Skeletal muscle cell (primary cell): Measurements from ENCODE around the gene HPX.

Experiments
- DNase-seq: peaks from one replicate; pipeline ENCODE4 v3.0.0-alpha.2; 2010; ENCODE audit warnings: low read depth
- H3K4me3 ChIP-seq: 2 replicates; pipeline ENCODE4 v1.5.1; 2011; ENCODE audit warnings: low read depth, mild to moderate bottlenecking, control low read depth, low read length, moderate library complexity

Gene HPX, protein sequence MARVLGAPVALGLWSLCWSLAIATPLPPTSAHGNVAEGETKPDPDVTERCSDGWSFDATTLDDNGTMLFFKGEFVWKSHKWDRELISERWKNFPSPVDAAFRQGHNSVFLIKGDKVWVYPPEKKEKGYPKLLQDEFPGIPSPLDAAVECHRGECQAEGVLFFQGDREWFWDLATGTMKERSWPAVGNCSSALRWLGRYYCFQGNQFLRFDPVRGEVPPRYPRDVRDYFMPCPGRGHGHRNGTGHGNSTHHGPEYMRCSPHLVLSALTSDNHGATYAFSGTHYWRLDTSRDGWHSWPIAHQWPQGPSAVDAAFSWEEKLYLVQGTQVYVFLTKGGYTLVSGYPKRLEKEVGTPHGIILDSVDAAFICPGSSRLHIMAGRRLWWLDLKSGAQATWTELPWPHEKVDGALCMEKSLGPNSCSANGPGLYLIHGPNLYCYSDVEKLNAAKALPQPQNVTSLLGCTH

GRCh38 chr11:6440906-6441358 is at the start of gene HPX:
Gene HPX (minus strand): TSS chr11:6440987. CDS start chr11:6440963, 24 bp downstream.
- no peak within 1 kb of the TSS for H3K4me3 ChIP-seq
- DNase-seq: no peak

DNA sequence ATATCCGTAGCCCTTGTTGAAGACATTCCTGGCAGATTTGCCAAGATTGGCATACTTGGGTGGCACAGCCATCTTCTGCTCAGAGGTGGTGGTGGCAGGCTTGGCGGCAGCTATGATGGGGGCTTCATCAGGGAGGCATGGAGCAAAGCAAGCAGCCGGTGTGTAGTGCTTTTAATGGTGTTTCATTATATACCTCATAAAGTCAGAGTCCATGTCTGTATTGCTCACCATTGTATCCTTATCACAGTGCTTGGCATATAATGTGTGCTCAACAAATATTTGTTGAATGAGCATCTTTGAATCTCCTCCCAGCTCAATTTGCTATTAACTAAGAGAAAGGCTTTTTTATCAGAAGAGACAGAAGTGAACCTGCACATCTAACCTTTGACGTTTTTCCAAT is 48.5 kb upstream of the HPX start:
- DNase-seq: no peak
- no peak overlapping the region for H3K4me3 ChIP-seq

DNA sequence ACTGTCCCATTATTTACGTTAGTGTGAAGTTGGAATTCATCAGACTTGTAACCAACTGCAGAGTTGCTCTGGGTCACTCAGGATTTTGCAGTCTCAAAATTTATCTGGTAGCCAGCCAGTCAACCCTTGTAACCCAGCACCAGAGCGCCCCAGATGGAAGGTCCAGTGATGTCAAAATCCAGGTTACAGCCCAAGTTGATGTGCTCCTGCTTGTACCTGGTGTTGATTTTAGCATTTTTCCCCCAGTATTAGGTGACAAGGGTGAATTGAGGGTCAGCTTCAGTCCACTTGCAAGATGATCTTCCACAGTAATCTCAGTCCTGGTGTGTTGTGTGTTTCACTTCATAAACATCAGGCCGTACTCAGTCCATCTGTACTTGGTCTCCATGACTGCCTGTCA is 48.0 kb upstream of the HPX start:
- H3K4me3 ChIP-seq: no peak overlapping the region
- no peak for DNase-seq

DNA sequence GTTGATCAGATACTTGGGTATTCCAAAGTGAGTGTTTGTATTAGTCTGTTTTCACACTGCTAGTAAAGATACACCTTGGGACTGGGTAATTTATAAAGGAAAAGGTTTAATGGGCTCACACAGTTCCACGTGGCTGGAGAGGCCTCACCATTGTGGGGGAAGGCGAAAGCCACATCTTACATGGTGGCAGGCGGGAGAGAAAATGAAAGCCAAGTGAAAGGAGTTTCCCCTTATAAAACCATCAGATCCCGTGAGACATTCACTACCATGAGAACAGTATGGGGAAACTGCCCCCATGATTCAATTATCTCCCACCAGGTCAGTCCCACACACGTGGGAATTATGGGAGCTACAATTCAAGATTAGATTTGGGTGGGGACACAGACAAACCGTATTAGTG is 47.6 kb upstream of the HPX start:
- DNase-seq: no peak
- H3K4me3 ChIP-seq: no peak overlapping the region

DNA sequence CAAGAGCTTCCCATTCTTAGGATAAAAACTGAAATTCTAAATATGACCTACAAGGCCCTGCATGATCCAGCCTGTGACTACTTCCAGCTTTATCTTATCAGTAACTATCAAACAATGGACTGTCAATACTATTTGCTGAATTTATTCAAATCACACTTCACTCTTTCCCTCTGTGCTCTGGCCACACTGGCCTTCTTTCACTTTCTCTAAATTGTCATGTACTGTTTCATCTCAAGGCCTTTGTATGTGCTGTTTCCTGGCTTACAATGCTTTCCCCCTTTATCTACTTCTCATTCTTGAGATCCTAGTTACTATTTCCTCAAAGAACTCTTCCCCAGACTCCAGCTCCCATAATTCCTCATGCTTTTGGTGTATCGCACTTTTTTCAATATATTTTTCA is 46.2 kb upstream of the HPX start:
- H3K4me3 ChIP-seq: no peak overlapping the region
- no peak for DNase-seq

- no peak overlapping the region for H3K4me3 ChIP-seq
- DNase-seq: no peak
Observed at GRCh38 chr11:6486256-6486655, 45.5 kb upstream of the HPX start.

GRCh38 chr11:6485661-6486060 is 44.9 kb upstream of the HPX start:
- no peak for DNase-seq
- no peak overlapping the region for H3K4me3 ChIP-seq

- no peak overlapping the region for H3K4me3 ChIP-seq
- no peak for DNase-seq
Observed at GRCh38 chr11:6483015-6483414, 42.2 kb upstream of the HPX start.

DNA sequence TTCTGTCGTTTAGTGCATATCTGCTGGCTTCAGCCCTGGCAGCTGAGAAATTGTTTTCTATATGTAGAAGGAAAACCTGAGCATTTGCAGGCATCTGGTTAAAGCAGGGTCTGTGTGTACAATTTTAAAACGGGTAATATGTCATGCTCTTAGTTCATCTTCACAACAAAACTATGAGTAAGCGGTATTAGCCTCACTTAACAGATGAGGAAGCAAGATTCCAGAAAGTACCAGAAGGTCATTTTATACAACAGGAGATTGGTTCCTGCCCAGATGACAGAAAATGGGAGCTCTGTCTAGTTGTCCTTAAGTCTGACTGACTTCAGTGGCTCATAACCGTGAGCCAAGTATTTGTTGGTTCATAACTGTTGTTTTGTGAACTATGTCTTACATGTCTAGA is 41.7 kb upstream of the HPX start:
- peak overlapping the region; percentile 80 for H3K4me3 ChIP-seq
- DNase-seq: no peak

GRCh38 chr11:6481924-6482275 is 41.1 kb upstream of the HPX start:
- peak overlapping the region; percentile 80 for H3K4me3 ChIP-seq
- DNase-seq: no peak

- DNase-seq: peak; percentile 92
- peak within 1 kb of the TSS; percentile 80 for H3K4me3 ChIP-seq
Observed at GRCh38 chr11:6481012-6481923, 40.5 kb upstream of the HPX start, which contains the start of the genes ARFIP2 and TIMM10B. Gene ARFIP2 (minus strand): TSS chr11:6481331. CDS start chr11:6480421, 910 bp downstream. Gene TIMM10B (plus strand): TSS chr11:6481501. CDS start chr11:6481517, 16 bp downstream.

- no peak for DNase-seq
Observed at GRCh38 chr11:6480299-6480914, 39.6 kb upstream of the HPX start.

GRCh38 chr11:6476571-6476970 is 35.8 kb upstream of the HPX start:
- no peak for DNase-seq
- H3K4me3 ChIP-seq: no peak overlapping the region

More at GRCh38 chr11:6480299-6480914, 39.6 kb upstream of the HPX start:
- H3K4me3 ChIP-seq: peak overlapping the region; percentile 80

GRCh38 chr11:6475936-6476335 is 35.1 kb upstream of the HPX start:
- H3K4me3 ChIP-seq: no peak overlapping the region
- no peak for DNase-seq

GRCh38 chr11:6474806-6475500 is 34.2 kb upstream of the HPX start:
- DNase-seq: no peak

DNA sequence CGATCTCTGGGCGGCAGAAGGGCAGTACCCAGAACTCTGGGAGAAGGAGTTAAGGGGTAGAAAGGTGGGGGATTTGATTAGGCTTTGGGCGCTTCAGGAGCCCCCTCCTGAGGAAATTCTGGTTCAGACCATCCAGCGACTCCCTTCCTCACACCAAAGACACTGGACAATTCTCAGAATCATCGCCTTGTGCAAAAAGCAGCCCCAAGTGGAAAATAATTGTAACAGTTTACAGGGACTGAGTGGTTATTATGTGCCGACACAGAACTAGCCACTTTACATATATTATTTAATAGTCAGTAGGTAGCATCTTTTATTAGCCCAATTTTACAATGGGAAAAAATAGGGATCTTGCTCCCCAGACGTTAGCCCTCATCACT is 33.6 kb upstream of the HPX start:
- no peak for DNase-seq

More at GRCh38 chr11:6474806-6475500, 34.2 kb upstream of the HPX start:
- H3K4me3 ChIP-seq: peak overlapping the region; percentile 64

GRCh38 chr11:6473451-6474412 is 32.9 kb upstream of the HPX start, which contains the start of gene TRIM3:
Gene TRIM3 (minus strand): TSS chr11:6473941. CDS start chr11:6465695, 8,246 bp downstream.
- DNase-seq: peak; percentile 75
- H3K4me3 ChIP-seq: peak within 1 kb of the TSS; percentile 88

More for the DNA sequence above, 33.6 kb upstream of the HPX start:
- H3K4me3 ChIP-seq: peak overlapping the region; percentile 64

DNA sequence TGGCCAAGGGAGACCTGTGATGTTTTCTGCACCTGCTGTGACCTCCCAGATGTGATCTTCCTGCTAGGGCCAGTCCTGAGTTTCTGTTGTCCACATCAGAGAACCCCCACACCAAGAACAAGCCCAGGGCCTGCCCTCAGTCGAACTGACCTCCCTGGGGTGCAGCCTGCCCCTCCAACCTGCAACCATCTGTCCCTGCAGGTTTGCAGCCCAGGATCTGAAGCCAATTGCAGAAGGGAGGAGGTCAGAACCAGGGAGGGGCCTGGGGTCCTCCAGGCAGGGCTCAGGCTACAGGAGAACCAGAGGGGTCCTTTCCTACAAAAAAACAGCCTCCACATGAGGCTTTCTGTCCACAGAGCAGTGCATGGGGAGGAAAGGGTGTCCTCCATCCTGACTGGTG is 32.1 kb upstream of the HPX start:
- H3K4me3 ChIP-seq: peak overlapping the region; percentile 88
- DNase-seq: no peak
